Measurements from ENCODE around the gene LIPC. TPM values are rescaled to one million over a fixed set of nuclear protein-coding genes. Genes with fewer than 3 reads are reported as not detected.

LIPC gene
- total RNA-seq (1 to 10 TPM in 5 of 6 donors, under 1 TPM in 1; 0.69 to 5.5 (median 1.5) TPM), polyA plus RNA-seq (1 to 10 TPM; 1.1 to 2.3 TPM)

GRCh38 chr15:58431221-58432149 is at the start of gene LIPC:
TSS of gene LIPC (plus strand) at chr15:58431991. CDS start at chr15:58432033, 42 bp downstream.
- no peaks in the 10 kb centered on the region for H3K9me3 ChIP-seq
- no peak for TF ChIP-seq CTCF (IDR thresholded peaks at IDR 0.05)
- H3K4me3 ChIP-seq, result no peak within 1 kb of the TSS
- no peaks in the 10 kb centered on the region for H3K36me3 ChIP-seq
- ATAC-seq, result peak in 3 of 4 donors; percentile 29 to 61 (median 55)
- intact Hi-C loops (cut with DNase I), result loop anchor here in 1 of 3 donors (10.0 kb wide), 1 partner anchor 323 kb away; no protein-coding TSS in a partner anchor
- H3K27ac ChIP-seq, result peak within 1 kb of the TSS; percentile 1 to 67 (median 42)
- no peaks in the 10 kb centered on the region for H3K27me3 ChIP-seq
- H3K4me1 ChIP-seq, result peaks cover 0 to 5% (median 0%) of the 10 kb centered on the region in 3 donors
- FAIRE-seq, result no peak
- WGBS, 2 donors, result 37 to 43% methylated on average over 10 of the region's 10 CpGs
- no peak for DNase-seq

GRCh38 chr15:58383876-58384275 is 47.9 kb upstream of the LIPC start:
- Histone ChIP-seq H3K9me3 (no peaks in the 10 kb centered on the region), H3K27ac (no peak overlapping the region), H3K4me1 (no peaks in the 10 kb centered on the region), H3K4me3 (no peak overlapping the region), H3K36me3 (no peaks in the 10 kb centered on the region), H3K27me3 (no peaks in the 10 kb centered on the region)
- ATAC-seq (no peak), DNase-seq (no peak), FAIRE-seq (no peak)
- intact Hi-C loops (cut with DNase I), result no loop called here
- WGBS, 2 donors, result 85% methylated on average over 5 of the region's 5 CpGs
- no peak for TF ChIP-seq CTCF (IDR thresholded peaks at IDR 0.05)

GRCh38 chr15:58384667-58385066 is 47.1 kb upstream of the LIPC start:
- 77 to 82% methylated on average over 6 of the region's 6 CpGs for WGBS, 2 donors

GRCh38 chr15:58386081-58386480 is 45.7 kb upstream of the LIPC start:
- H3K27ac ChIP-seq, result no peak overlapping the region
- no peaks in the 10 kb centered on the region for H3K27me3 ChIP-seq
- no peak for FAIRE-seq
- H3K9me3 ChIP-seq, result no peaks in the 10 kb centered on the region
- intact Hi-C loops (cut with DNase I), result no loop called here
- no peaks in the 10 kb centered on the region for H3K4me1 ChIP-seq
- TF ChIP-seq CTCF (IDR thresholded peaks at IDR 0.05), result no peak
- WGBS, 2 donors, result 80 to 81% methylated on average over 3 of the region's 3 CpGs
- no peak for DNase-seq
- no peak overlapping the region for H3K4me3 ChIP-seq
- no peak for ATAC-seq
- H3K36me3 ChIP-seq, result no peaks in the 10 kb centered on the region

More at GRCh38 chr15:58384667-58385066, 47.1 kb upstream of the LIPC start:
- no peak for ATAC-seq
- Histone ChIP-seq H3K9me3 (no peaks in the 10 kb centered on the region), H3K27ac (no peak overlapping the region), H3K27me3 (no peaks in the 10 kb centered on the region), H3K4me1 (no peaks in the 10 kb centered on the region), H3K36me3 (no peaks in the 10 kb centered on the region), H3K4me3 (no peak overlapping the region)
- intact Hi-C loops (cut with DNase I), result no loop called here
- no peak for TF ChIP-seq CTCF (IDR thresholded peaks at IDR 0.05)
- FAIRE-seq, result no peak
- no peak for DNase-seq

GRCh38 chr15:58386641-58387040 is 45.1 kb upstream of the LIPC start:
- intact Hi-C loops (cut with DNase I), result no loop called here
- no peaks in the 10 kb centered on the region for H3K36me3 ChIP-seq
- DNase-seq (no peak), ATAC-seq (no peak), FAIRE-seq (no peak)
- H3K27ac ChIP-seq, result no peak overlapping the region
- no peaks in the 10 kb centered on the region for H3K9me3 ChIP-seq
- H3K4me1 ChIP-seq, result no peaks in the 10 kb centered on the region
- no peaks in the 10 kb centered on the region for H3K27me3 ChIP-seq
- no peak overlapping the region for H3K4me3 ChIP-seq
- 81 to 84% methylated on average over 3 of the region's 3 CpGs for WGBS, 2 donors
- no peak for TF ChIP-seq CTCF (IDR thresholded peaks at IDR 0.05)

Data from pancreas (tissue), 10 donors.